HTERT RPE-1 (cell line): ENCODE data around the gene MRPL1.

Source experiments
- in situ Hi-C: fragments of 300-500 bp; cut with MboI; formaldehyde crosslinking; loops from 4 replicates; pipeline ENCODE4 v1.14.3; 2020; ENCODE audit warnings: low sequenced_read_pairs

MRPL1 gene

DNA sequence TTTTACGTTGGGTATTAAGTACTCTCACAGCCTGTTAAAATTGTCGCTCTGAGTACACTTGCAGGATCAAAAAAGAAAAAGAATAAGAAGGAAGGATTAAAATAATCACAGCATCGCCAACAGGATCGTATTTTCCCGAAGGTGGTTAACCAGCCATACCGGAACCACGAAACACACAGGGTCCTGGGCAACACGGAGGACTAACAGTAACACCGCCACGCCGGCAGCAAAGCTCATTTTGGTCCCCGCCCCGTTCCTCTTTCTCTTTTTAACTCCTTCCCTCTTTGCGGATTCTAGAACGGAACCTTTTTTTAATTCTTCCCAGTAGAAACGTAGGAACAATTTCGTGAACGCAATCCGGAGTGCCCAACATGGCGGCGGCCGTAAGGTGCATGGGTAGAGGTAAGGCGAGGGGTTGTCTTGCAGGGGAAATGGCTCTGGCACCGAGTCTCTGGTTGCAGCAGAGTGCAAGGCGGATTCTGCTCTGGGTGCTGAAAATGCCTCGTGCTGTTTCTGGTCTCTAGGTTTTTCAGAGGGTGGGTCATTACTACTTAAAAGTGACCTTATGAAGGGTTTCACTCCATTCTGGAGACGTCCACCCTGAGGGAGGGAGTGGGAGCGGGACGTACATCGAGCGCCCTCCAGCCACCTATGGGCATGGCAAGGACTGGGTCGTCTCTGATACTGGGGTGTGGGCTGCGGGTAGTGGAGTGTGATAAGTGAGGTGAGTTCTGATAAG lies at the start of gene MRPL1:
MRPL1 (plus strand) TSS at position 353 of the 739 bp plus-strand sequence; CDS start at position 372, 19 bp downstream.
- in situ Hi-C loops: no loop called here

DNA sequence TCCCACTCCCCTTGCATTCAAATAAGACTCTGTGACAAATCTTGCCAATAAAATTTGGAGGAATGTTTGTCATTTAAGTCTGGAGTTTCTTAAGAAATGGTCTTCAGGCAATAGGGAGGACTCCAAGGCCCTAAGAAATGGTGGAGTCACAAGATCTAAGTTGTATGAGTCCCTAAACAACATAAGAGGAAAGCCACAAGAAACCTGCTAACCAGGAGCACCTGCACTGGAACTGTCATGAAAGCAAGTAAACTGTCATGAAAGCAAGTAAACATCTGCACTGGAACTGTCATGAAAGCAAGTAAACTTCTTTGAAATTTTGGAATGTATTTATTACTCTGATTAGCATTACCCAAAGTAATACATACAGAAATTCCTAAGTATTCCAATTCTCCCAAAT lies 47.0 kb upstream of the MRPL1 start:
- in situ Hi-C loops: no loop called here

DNA sequence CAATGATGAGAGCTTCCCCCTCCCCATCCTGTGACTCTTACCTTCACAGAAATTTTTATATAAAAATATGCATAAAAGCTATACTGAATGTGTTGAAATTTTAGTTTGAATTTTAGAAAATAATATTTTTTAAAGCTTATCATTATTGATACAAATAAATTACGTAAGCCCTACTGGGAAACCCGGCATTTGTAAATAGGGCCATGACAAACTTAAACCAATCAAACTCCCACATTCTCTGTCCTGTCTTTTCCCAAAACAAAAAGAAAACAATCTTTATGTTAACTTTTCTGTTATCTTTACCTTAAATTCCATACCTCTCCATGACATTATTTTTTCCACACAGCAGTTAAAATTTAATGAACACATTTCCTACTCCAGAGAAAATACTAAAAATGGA lies 46.1 kb upstream of the MRPL1 start:
- in situ Hi-C loops: no loop called here

- in situ Hi-C loops: no loop called here
Measured at GRCh38 chr4:77817304-77818072, 45.1 kb upstream of the MRPL1 start.

DNA sequence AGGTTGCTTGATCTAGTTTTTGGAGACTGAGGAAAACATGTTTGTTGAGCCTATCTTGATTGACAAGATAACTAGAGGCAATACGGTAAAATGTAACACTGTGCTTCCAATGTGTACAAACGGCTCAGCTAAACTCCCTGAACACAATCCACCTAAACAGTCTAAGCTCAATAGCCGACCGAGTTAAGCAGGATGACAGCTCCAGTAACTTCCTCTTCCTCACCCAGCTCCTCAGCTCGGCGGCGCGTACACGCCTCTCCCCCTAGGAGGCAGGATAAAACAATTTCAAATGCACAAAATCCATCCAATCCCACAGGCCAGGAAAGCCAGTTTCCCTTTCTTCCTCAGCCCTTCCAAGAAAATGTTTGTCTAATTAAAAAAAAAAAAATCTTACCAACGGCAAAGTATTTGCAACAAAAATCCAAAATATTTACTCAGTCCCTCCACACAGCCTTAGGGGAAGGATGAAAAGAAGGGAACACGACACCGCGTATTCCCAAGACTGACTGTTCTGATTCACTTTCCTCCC lies 44.5 kb upstream of the MRPL1 start:
- in situ Hi-C loops: no loop called here

DNA sequence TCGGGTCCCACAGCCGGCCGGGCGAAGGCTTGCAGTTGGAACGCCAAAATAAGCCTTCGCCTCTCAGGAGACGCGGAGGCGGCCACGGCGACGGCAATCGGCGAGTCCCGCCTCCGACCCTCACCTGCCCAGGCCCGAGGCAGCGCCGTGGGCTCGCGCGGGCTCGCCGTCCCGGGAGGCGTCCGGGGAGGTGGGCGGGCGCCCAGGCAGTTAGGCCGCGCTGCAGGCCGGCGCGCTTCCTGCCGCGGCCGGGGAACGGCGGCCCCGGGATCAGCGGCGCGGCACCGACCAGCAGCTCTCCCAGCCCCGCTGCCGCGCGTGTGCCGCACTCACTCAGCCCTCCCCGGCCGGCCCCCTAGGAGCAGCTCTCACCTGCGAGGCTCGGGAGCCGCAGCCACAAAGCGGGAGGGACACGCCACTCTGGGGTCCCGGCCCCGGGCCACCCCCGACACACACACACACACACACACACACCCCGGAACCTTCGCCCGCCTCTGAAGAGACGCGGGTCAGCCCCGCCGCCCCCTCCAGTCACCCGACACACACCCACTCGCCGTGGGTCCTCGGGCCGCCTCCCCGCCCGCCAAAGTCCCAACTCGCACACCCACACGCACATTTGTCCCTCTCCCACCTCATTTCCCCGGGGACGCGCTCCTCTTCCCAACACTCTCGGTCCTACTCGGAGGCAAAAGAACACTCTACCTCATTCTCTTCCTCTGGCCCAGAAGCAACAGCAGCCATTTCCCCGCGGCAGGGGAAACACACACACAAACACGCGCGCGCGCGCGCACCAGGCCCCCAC lies 43.8 kb upstream of the MRPL1 start, which contains the start of gene CNOT6L:
CNOT6L (minus strand) TSS at position 767 of the 802 bp plus-strand sequence; CDS start at position 707, 60 bp downstream.
- in situ Hi-C loops: no loop called here

GRCh38 chr4:77819404-77819842 lies 43.2 kb upstream of the MRPL1 start:
- in situ Hi-C loops: no loop called here

- in situ Hi-C loops: no loop called here
Measured at GRCh38 chr4:77819843-77820648, 42.6 kb upstream of the MRPL1 start.

DNA sequence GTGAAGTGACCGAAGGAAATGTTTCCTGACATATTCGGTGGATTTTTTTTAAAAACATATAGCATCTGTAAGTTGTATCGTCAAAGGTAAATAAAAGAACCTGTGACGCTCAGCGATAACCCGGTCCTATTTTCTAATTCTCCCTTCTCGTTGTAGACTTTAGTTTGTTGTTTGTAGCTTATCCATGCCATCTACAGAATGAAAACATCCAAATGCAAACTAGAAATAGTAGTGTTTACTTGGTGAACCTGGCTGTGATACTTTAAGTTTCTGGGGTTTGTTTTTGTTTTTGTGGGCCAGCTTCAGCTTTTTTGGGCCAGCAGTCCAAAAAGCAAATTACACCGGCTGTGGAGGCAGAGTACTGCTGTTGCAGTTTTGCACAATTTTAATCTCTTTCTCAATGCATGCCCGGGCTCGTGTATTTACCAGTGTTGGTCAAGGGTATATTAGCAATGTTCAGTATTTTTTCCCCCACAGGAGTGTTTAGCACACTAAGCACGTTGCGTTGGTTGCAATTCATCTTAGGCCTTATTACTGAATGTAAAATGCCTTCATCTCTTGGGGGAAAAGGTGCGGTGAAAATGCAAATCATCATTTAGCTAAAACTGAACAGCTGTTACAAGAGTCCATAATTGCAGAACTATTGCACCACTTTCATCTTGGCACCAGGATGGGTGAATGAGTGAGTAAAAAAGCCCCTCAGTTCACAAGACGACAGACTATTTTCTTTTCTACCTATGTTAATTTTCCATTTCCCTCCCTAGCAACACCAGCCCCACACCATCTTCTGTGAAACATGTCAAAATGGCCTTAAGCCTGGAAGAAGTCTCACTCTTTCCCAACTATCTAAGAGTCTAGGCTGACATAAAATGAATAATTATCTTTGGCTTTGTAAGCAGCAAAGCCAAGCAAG lies 41.7 kb upstream of the MRPL1 start:
- in situ Hi-C loops: no loop called here

DNA sequence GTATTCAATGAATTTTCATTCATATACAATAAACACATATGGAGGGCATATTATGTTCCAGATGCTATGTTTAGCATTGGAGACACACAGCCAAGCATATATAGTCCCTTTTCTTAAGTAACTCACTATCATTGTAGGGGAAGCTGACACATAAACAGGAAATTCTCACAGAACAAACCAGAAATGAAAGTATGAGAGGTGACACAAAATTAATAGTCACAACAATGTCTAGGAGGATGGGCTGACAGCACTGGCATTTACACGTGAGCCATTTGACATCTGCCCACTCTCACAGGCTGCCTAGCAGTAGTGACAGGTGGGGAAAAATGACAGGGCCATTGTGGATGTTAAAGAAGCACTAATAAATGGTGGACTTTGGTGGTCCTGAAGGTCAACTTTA lies 40.9 kb upstream of the MRPL1 start:
- in situ Hi-C loops: no loop called here

- in situ Hi-C loops: no loop called here
Measured at GRCh38 chr4:77826275-77826674, 36.4 kb upstream of the MRPL1 start.

- in situ Hi-C loops: no loop called here
Measured at GRCh38 chr4:77827343-77827742, 35.3 kb upstream of the MRPL1 start.

DNA sequence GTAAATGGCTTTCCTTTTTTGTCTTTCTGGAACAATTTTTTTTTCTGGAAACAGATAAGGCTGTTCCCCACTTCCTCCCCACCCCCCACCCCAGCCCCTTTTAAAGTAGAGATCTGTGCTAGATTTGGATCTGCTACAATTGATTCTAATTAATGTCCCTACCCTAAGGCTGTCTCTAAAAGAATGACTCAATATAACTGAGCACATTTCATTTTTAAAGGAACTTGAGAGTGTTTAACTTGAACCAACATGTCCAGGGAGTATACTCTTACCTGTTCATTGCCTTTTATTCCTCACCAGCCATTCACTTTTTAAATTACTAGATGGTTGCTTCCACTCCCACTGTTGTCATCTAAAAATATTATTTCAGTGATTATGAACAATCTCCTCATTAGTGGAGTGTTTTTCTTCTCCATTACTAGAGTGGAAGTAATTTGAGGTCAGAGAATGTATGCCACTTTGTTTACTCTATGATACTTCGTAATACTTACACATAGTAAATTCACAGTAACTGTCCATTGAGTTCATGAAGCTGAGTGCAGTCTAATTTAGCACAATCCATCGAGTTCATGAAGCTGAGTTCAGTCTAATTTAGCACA lies 29.4 kb upstream of the MRPL1 start:
- in situ Hi-C loops: no loop called here

GRCh38 chr4:77834403-77834802 lies 28.2 kb upstream of the MRPL1 start:
- in situ Hi-C loops: no loop called here

GRCh38 chr4:77843628-77844027 lies 19.0 kb upstream of the MRPL1 start:
- in situ Hi-C loops: no loop called here

- in situ Hi-C loops: no loop called here
Measured at GRCh38 chr4:77844363-77844762, 18.3 kb upstream of the MRPL1 start.

GRCh38 chr4:77845400-77845799 lies 17.2 kb upstream of the MRPL1 start:
- in situ Hi-C loops: no loop called here

DNA sequence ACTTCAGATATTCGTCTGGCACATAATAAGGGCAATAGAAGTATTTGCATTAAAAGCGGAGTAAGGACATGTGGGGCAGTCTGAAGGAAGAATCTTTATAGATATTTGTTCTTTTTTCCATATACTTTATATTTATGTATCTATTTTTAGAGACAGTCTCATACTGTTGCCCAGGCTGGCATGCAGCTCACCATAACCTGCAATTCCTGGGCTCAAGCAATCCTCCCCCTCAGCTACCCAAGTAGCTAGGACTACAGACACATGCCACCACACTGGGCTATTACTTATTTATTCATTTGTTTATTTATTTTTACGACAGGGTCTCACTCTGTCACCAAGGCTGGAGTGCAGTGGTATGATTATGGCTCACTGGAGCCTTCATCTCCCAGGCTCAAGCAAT lies 16.7 kb upstream of the MRPL1 start:
- in situ Hi-C loops: no loop called here

DNA sequence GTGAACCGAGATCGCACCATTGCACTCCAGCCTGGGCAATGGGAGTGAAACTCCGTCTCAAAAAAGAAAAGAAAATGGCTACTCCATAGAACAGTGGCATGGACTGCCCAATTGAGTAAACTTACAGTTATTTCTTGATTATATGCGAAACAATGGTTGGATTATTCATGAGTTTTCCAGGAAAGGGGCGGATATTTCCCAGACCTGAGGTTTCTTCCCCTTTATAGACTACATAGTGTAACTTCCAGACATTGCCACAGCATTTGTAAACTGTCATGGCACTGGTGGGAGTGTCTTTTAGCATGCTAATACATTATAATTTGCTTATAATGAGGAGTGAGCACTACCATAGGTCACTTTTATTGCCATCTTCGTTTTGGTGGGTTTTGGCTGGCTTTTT lies 14.1 kb upstream of the MRPL1 start:
- in situ Hi-C loops: no loop called here
